GM13977 (cell line): Measurements from ENCODE around the gene MRPL49.

Experiments used
- DNase-seq: peaks from one replicate; pipeline ENCODE4 v3.0.0; 2012; ENCODE audit warnings: low spot score
- CTCF ChIP-seq: IDR thresholded peaks from 2 replicates; pipeline ENCODE4 v1.5.1; 2012; ENCODE audit warnings: mild to moderate bottlenecking, control low read depth; ENCODE audit not compliant: insufficient read depth; ENCODE audit errors: extremely low read depth, missing control alignments
- in situ Hi-C: fragments of 300-500 bp; cut with MboI; formaldehyde crosslinking; loops from one replicate; pipeline ENCODE4 v1.12.0; 2022; ENCODE audit warnings: low sequenced_read_pairs, low pct_unique_long_range_greater_than_20kb, mixed read lengths, inconsistent platforms; ENCODE audit not compliant: unreplicated experiment

The MRPL49 gene

GRCh38 chr11:65125197-65126056 is 3.3 kb downstream of the MRPL49 start:
- DNase-seq, result no peak
- TF ChIP-seq CTCF, result no peak
- in situ Hi-C loops, result no loop called here

- in situ Hi-C loops, result no loop called here
- TF ChIP-seq CTCF, result no peak
- DNase-seq, result no peak
Observed at GRCh38 chr11:65126624-65127274, 4.6 kb downstream of the MRPL49 start.

- in situ Hi-C loops, result no loop called here
- TF ChIP-seq CTCF, result no peak
- DNase-seq, result no peak
Observed at GRCh38 chr11:65127473-65128181, 5.5 kb downstream of the MRPL49 start.

- no peak for DNase-seq
- TF ChIP-seq CTCF, result no peak
- in situ Hi-C loops, result no loop called here
Observed at GRCh38 chr11:65128182-65129145, 6.3 kb downstream of the MRPL49 start.

GRCh38 chr11:65129649-65130441 is 7.7 kb downstream of the MRPL49 start:
- no peak for DNase-seq
- in situ Hi-C loops, result no loop called here
- TF ChIP-seq CTCF, result no peak
